IPS-18a (cell line): ENCODE measurements around the gene C13orf46.

Experiments
- H3K27ac ChIP-seq: one replicate; pipeline ENCODE4 v1.5.1; 2013; ENCODE audit warnings: low read length
- H3K27me3 ChIP-seq: one replicate; pipeline ENCODE4 v1.6.1; 2013; ENCODE audit warnings: mild to moderate bottlenecking, low read length; ENCODE audit not compliant: control insufficient read depth, insufficient read depth
- H3K36me3 ChIP-seq: one replicate; pipeline ENCODE4 v1.6.1; 2013; ENCODE audit warnings: low read depth, low read length; ENCODE audit not compliant: control insufficient read depth
- H3K4me1 ChIP-seq: one replicate; pipeline ENCODE4 v1.6.1; 2013; ENCODE audit warnings: low read depth, low read length; ENCODE audit not compliant: control insufficient read depth
- H3K4me3 ChIP-seq: one replicate; pipeline ENCODE4 v1.5.1; 2013; ENCODE audit warnings: low read length
- H3K9ac ChIP-seq: one replicate; pipeline ENCODE4 v1.6.1; 2013; ENCODE audit warnings: mild to moderate bottlenecking, low read length, moderate library complexity
- H3K9me3 ChIP-seq: one replicate; pipeline ENCODE4 v1.6.1; 2013; ENCODE audit warnings: low read depth, low read length; ENCODE audit not compliant: control insufficient read depth

C13orf46 gene

DNA sequence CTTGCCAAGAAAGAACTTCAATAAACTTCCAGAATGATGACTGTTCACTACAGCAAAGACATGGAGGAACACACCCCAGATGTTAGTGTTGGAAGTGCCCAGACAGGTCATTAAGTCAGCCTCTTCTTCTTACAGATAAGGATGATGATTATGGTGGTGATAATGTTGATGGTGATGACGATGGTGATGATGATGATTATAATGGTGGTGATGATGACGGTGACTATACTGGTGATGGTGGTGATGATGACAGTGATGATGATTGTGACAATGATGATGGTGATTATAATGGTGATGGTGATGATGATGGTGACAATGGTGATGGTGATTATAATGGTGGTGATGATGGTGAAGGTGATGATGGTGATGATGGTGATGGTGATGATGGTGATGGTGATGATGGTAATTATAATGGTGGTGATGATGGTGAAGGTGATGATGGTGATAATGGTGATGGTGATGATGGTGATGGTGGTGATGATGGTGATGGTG, 8.4 kb downstream of the C13orf46 start:
- Histone ChIP-seq H3K9me3 (peaks cover 6% of the 10 kb centered on the region), H3K4me3 (no peak overlapping the region), H3K36me3 (no peaks in the 10 kb centered on the region), H3K27me3 (no peaks in the 10 kb centered on the region), H3K4me1 (no peaks in the 10 kb centered on the region), H3K9ac (no peak overlapping the region), H3K27ac (no peak overlapping the region)

DNA sequence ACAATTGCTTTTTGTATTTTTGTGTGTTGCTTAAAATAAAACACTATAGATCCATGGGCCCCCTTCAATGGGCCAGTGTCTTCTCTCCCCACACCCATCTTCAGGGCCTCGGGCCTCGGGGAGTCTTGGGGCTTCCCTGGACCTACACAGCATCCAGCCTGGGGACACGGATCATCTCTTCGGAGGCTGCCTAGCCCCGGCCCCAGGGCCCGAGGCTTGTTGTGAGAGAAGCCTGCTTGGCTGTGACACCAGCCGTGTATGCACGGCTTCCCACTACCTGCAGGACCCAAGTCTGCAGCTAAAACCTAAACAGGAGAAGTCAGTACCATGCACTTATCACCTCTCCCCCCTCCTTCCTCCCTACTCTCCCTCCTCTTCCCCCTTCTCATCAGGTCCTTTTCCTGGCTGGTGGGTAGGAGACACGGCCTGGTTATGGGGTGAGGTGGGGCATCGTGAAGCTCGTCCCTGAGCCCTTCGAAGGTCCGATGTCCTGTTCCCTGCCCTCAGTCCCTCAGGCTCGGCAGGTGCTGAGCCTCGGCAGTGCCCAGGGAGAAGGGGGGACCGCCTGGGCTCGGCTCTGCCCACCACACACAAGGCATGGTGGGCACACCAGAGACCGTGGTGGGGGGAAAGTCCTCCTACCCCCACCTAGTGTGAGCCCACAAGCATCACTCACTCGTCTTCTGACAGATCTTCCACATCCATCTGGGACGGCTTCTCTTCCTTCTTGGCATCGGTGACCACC, 9.5 kb downstream of the C13orf46 start:
- Histone ChIP-seq H3K9ac (no peak overlapping the region), H3K9me3 (peaks cover 12% of the 10 kb centered on the region), H3K27ac (no peak overlapping the region), H3K4me3 (no peak overlapping the region), H3K27me3 (no peaks in the 10 kb centered on the region), H3K36me3 (no peaks in the 10 kb centered on the region), H3K4me1 (no peaks in the 10 kb centered on the region)

DNA sequence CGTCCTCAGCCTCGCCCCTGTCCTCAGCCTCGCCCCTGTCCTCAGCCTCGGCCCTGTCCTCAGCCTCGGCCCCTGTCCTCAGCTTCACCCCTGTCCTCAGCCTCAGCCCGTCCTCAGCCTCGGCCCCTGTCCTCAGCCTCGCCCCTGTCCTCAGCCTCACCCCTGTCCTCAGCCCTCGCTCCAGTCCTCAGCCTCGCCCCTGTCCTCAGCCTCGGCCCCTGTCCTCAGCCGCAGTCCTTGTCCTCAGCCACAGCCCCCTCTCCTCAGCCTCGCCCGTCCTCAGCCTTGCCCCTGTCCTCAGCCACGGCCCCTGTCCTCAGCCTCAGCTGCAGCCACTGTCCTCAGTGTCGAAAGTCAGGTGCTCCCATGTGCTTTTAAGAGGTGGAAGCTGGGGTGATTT, 10.5 kb downstream of the C13orf46 start:
- H3K4me3 ChIP-seq, result no peak overlapping the region
- no peaks in the 10 kb centered on the region for H3K36me3 ChIP-seq
- no peaks in the 10 kb centered on the region for H3K4me1 ChIP-seq
- H3K27me3 ChIP-seq, result no peaks in the 10 kb centered on the region
- peaks cover 17% of the 10 kb centered on the region for H3K9me3 ChIP-seq
- no peak overlapping the region for H3K9ac ChIP-seq
- no peak overlapping the region for H3K27ac ChIP-seq

DNA sequence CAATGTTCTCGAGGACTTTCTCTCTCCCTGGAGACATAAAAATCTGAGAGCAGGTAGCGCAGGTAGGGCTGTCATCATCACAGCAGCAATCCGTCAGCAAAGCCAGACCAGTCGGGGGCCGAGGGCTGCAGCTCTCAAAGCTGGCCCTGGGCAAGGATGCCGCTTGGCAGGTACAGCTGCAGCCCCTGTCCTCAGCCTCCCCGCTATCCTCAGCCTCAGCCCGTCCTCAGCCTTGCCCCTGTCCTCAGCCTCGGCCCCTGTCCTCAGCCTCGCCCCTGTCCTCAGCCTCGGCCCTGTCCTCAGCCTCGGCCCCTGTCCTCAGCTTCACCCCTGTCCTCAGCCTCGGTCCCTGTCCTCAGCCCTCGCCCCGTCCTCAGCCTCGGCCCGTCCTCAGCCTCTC, 10.9 kb downstream of the C13orf46 start:
- Histone ChIP-seq H3K27me3 (no peaks in the 10 kb centered on the region), H3K4me3 (no peak overlapping the region), H3K9me3 (peaks cover 17% of the 10 kb centered on the region), H3K9ac (no peak overlapping the region), H3K27ac (no peak overlapping the region), H3K36me3 (no peaks in the 10 kb centered on the region), H3K4me1 (no peaks in the 10 kb centered on the region)

DNA sequence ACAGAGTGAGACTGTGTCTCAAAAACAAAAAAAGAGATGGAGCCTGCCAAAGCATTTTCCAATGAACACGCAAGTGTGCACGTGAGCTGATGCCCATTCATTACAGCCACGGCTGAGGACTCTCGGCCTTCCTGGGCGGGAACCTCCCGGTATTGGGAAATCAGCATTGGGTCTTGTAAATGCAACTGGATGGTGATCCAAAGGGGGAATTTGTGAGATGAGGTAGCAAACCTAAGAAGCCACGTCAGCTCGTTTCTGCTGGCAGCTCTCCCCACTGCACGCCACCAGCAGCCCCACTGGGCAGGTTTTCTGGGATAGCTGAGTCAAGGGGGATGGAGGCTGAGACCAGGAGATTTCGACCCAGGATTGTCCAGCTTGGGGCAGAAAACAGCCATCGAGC, 11.5 kb downstream of the C13orf46 start:
- no peaks in the 10 kb centered on the region for H3K36me3 ChIP-seq
- H3K27ac ChIP-seq, result no peak overlapping the region
- no peaks in the 10 kb centered on the region for H3K27me3 ChIP-seq
- H3K4me3 ChIP-seq, result no peak overlapping the region
- no peak overlapping the region for H3K9ac ChIP-seq
- H3K9me3 ChIP-seq, result peaks cover 17% of the 10 kb centered on the region
- H3K4me1 ChIP-seq, result no peaks in the 10 kb centered on the region

DNA sequence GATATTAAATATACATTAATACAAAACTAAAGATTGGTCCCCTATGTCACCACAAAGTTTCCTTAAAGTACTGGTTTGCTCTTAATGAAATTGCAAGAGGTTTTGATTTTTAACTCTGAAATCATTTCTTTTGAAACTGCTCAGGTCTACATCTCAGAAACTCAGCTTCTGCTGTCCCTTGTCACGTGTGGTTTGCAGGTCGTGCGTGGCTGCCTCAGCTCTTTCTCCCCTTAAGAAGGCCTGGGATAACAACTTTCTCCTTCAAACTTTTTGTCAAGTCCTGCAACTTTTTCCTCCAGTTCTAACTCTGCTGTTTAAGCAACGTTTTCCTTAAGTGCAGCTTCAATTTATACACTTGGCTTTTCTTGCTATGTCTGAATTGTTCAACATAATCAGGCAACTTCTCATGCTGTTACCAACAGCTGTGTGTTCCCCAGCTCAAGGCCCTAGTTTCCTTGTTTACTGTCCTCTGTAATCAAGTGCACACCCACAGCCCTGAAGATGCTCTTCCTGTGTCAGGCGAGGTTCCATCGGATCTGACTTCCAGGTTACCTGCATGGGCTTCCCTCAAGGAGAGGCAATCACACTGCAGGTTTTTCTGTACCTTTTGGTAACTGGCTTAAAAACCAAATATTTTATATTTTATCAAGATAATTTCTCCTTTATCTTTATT, 13.5 kb downstream of the C13orf46 start:
- Histone ChIP-seq H3K9ac (no peak overlapping the region), H3K4me1 (no peaks in the 10 kb centered on the region), H3K9me3 (peaks cover 17% of the 10 kb centered on the region)

DNA sequence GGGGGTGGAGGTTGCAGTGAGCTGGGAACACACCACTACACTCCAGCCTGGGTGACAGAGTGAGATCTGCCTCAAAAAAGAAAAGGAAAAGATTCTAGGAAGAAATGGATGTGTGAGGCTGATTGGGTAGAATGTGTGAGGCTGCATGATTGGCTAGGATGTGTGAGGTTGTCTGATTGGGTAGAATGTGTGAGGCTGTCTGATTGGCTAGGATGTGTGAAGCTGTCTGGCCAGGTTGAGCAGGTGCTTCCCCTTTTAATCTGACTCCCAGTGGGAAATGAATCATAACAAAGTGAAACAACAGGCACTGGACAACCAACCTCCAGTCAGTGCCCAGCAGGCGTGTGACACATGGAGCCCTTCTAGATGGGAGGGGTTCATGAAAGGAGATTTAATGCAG, 14.7 kb downstream of the C13orf46 start:
- no peaks in the 10 kb centered on the region for H3K36me3 ChIP-seq
- peaks cover 17% of the 10 kb centered on the region for H3K9me3 ChIP-seq
- no peaks in the 10 kb centered on the region for H3K4me1 ChIP-seq
- H3K4me3 ChIP-seq, result no peak overlapping the region
- no peak overlapping the region for H3K27ac ChIP-seq
- H3K9ac ChIP-seq, result no peak overlapping the region
- H3K27me3 ChIP-seq, result no peaks in the 10 kb centered on the region

More for the DNA sequence above, 13.5 kb downstream of the C13orf46 start:
- no peak overlapping the region for H3K27ac ChIP-seq
- no peak overlapping the region for H3K4me3 ChIP-seq
- H3K36me3 ChIP-seq, result no peaks in the 10 kb centered on the region
- H3K27me3 ChIP-seq, result no peaks in the 10 kb centered on the region

DNA sequence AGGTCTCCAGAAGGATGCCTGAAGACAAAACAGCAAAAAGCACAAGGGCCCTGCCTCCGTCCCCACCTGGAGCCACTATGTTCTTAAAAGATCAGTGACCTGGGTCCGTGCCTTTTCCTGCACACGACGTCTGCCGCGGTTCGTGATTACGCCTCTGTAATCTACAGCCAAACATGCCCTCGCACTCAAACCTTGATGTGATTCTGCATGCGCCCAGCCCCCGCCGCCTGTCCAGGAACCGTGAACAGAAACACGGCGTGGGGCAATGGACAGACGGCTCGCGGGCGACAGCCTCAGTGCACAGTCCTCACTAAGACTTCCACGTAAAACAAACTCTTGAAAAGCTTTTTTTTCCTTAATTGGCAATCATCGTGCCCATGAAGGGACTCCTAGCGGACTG, 15.5 kb downstream of the C13orf46 start:
- no peaks in the 10 kb centered on the region for H3K4me1 ChIP-seq
- no peaks in the 10 kb centered on the region for H3K27me3 ChIP-seq
- H3K9ac ChIP-seq, result no peak overlapping the region
- no peaks in the 10 kb centered on the region for H3K36me3 ChIP-seq
- no peak overlapping the region for H3K27ac ChIP-seq
- no peak overlapping the region for H3K4me3 ChIP-seq
- H3K9me3 ChIP-seq, result peaks cover 17% of the 10 kb centered on the region

DNA sequence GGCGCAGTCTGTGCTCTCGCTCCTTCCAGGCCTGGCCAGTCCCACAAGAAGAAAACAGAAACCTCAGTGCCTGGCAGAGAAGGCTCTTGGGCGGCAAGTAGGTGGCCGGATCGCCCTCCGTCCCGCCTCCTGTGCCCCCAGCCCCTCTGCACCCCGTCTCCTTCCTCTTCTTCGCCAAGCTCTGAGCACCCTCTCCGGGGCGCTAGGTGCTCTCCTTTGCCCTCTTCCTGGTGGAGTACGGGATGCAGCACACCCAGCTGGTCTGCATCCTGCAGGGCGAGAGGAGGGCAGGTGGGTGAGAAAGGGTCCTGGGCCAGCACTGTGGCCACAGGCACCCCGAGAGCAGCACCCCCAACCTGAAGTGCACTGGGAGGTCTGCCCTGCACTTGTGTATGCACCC, 17.3 kb downstream of the C13orf46 start:
- Histone ChIP-seq H3K9me3 (peaks cover 15% of the 10 kb centered on the region), H3K4me1 (no peaks in the 10 kb centered on the region), H3K27me3 (no peaks in the 10 kb centered on the region), H3K36me3 (no peaks in the 10 kb centered on the region), H3K4me3 (no peak overlapping the region), H3K27ac (no peak overlapping the region), H3K9ac (no peak overlapping the region)

DNA sequence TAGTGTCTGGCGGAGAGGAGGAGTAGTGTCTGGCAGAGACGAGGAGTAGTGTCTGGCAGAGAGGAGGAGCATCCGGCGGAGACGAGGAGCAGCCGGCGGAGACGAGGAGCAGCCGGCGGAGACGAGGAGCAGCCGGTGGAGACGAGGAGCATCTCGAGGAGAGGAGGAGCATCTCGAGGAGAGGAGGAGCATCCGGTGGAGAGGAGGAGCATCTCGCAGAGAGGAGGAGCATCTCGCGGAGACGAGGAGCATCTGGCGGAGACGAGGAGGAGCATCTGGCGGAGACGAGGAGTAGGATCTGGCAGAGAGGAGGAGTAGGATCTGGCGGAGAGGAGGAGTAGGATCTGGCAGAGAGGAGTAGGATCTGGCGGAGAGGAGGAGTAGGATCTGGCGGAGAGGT, 18.2 kb downstream of the C13orf46 start:
- no peaks in the 10 kb centered on the region for H3K4me1 ChIP-seq
- peaks cover 12% of the 10 kb centered on the region for H3K9me3 ChIP-seq
- H3K27ac ChIP-seq, result no peak overlapping the region
- no peak overlapping the region for H3K4me3 ChIP-seq
- no peaks in the 10 kb centered on the region for H3K27me3 ChIP-seq
- no peak overlapping the region for H3K9ac ChIP-seq
- H3K36me3 ChIP-seq, result no peaks in the 10 kb centered on the region

DNA sequence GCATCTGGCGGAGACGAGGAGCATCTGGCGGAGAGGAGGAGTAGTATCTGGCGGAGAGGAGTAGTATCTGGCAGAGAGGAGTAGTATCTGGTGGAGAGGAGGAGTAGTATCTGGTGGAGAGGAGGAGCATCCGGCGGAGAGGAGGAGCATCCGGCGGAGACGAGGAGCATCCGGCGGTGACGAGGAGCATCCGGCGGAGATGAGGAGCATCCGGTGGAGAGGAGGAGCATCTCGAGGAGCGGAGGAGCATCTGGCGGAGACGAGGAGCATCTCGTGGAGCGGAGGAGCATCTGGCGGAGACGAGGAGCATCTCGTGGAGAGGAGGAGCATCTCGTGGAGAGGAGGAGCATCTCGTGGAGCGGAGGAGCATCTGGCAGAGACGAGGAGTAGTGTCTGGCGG, 18.6 kb downstream of the C13orf46 start:
- no peak overlapping the region for H3K9ac ChIP-seq
- H3K27ac ChIP-seq, result no peak overlapping the region
- H3K4me1 ChIP-seq, result no peaks in the 10 kb centered on the region
- peaks cover 9% of the 10 kb centered on the region for H3K9me3 ChIP-seq
- H3K36me3 ChIP-seq, result no peaks in the 10 kb centered on the region
- no peak overlapping the region for H3K4me3 ChIP-seq
- H3K27me3 ChIP-seq, result no peaks in the 10 kb centered on the region
